Fibroblast of skin of back (primary cell): Measurements from ENCODE around the gene EEF1AKMT2.
A peak's percentile ranks its signal among the peaks of the same experiment; 100 is the strongest.

Experiments
- DNase-seq: peaks from one replicate; pipeline ENCODE4 v3.0.0-alpha.2; 2013

Gene EEF1AKMT2

GRCh38 chr10:124737221-124737620 is 54.5 kb downstream of the EEF1AKMT2 start:
- no peak for DNase-seq

- no peak for DNase-seq
These were observed 55.1 kb downstream of the EEF1AKMT2 start for GRCh38 chr10:124736491-124737136.

- no peak for DNase-seq
These were observed 56.0 kb downstream of the EEF1AKMT2 start for GRCh38 chr10:124735491-124736286.

- DNase-seq: no peak
These were observed 57.1 kb downstream of the EEF1AKMT2 start for GRCh38 chr10:124734311-124735166.

- no peak for DNase-seq
These were observed 58.0 kb downstream of the EEF1AKMT2 start for GRCh38 chr10:124733571-124734245.

- DNase-seq: no peak
These were observed 58.6 kb downstream of the EEF1AKMT2 start for GRCh38 chr10:124732931-124733570.

GRCh38 chr10:124731551-124731950 is 60.1 kb downstream of the EEF1AKMT2 start:
- no peak for DNase-seq

- no peak for DNase-seq
These were observed 60.9 kb downstream of the EEF1AKMT2 start for GRCh38 chr10:124730790-124731189.

- DNase-seq: no peak
These were observed 62.6 kb downstream of the EEF1AKMT2 start for GRCh38 chr10:124728830-124729661.

- DNase-seq: no peak
These were observed 63.4 kb downstream of the EEF1AKMT2 start for GRCh38 chr10:124728071-124728829.

GRCh38 chr10:124727361-124727960 is 64.2 kb downstream of the EEF1AKMT2 start:
- DNase-seq: no peak

GRCh38 chr10:124725791-124726190 is 65.9 kb downstream of the EEF1AKMT2 start:
- DNase-seq: no peak

GRCh38 chr10:124725171-124725631 is 66.5 kb downstream of the EEF1AKMT2 start:
- DNase-seq: no peak

GRCh38 chr10:124724279-124725027 is 67.2 kb downstream of the EEF1AKMT2 start:
- DNase-seq: peak; percentile 37

- no peak for DNase-seq
These were observed 67.9 kb downstream of the EEF1AKMT2 start for GRCh38 chr10:124723826-124724225.

GRCh38 chr10:124722798-124723783 is 68.6 kb downstream of the EEF1AKMT2 start:
- DNase-seq: no peak

GRCh38 chr10:124721330-124722045 is 70.2 kb downstream of the EEF1AKMT2 start:
- DNase-seq: no peak
